ENCODE results near the gene UGT1A1.

Gene UGT1A1

GRCh38 chr2:233816771-233817170, 56.7 kb downstream of the UGT1A1 start:
- no peak for DNase-seq (ENCODE audit: low read depth)
- no peak overlapping the region for H3K4me3 ChIP-seq (ENCODE audit: low read depth, low read length)
- TF ChIP-seq CTCF (IDR thresholded peaks at IDR 0.05; ENCODE audit: control insufficient read depth, extremely low read depth, insufficient read depth), result no peak

DNA sequence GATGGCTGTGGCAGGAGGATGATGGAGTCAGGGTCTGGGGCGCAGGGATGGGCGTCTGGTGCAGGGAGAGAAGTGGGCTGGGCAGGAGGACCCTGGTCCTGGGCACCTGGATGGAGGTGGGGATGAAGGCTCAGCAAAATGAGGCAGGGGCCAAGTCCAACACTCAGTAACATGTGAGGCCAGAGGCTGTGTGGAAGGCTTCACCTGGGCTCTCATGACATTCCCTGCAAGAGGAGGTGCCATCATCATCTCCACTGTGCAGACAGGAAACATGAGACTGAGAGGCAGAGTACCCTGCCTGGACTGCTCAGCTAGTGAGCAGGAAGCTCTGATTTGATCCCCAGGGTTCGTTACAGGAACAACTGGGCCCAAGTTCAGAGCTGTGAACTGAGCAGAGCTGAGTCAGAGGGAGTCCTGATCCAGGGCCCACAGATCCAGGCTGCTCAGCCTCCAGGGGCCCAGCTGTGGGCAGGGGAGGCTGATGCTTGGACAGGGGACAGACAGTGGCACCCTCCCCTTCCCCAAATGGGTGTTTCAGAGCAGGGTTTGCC, 57.4 kb downstream of the UGT1A1 start:
- no peak for DNase-seq (ENCODE audit: low read depth)
- TF ChIP-seq CTCF (IDR thresholded peaks at IDR 0.05; ENCODE audit: control insufficient read depth, extremely low read depth, insufficient read depth), result no peak
- H3K4me3 ChIP-seq (ENCODE audit: low read depth, low read length), result no peak overlapping the region

DNA sequence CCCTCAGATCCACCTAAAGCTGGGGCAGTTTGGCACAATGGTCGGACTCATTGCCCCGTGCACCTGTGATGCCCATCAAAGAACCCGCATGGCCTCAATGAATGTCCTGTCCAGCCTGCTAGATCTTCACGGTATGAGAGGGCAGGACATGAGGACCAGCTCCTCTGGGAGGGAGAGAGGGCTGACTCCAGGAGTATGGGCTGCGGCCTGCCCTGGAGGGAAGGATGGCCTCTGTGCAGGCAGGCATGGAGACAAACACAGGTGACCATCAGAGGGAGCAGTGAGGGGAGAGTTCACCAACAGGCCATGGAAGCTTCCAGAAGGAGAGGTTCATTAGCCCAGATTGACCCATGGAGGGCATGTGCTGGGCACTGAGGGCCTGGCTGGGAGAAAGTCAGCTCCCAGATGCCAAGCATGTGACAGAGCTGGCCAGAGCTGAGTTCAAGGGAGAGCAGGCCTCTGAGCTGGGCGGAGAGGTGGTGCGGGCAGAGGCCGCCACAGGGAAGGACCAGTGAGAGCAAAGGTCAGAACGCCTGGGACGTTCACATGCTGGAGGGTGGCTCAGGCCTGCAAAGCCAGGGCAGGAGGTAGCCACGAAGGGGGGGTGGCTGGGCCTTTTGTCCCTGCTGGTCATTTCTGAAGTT, 58.0 kb downstream of the UGT1A1 start:
- no peak overlapping the region for H3K4me3 ChIP-seq (ENCODE audit: low read depth, low read length)
- TF ChIP-seq CTCF (IDR thresholded peaks at IDR 0.05; ENCODE audit: control insufficient read depth, extremely low read depth, insufficient read depth), result no peak
- no peak for DNase-seq (ENCODE audit: low read depth)

DNA sequence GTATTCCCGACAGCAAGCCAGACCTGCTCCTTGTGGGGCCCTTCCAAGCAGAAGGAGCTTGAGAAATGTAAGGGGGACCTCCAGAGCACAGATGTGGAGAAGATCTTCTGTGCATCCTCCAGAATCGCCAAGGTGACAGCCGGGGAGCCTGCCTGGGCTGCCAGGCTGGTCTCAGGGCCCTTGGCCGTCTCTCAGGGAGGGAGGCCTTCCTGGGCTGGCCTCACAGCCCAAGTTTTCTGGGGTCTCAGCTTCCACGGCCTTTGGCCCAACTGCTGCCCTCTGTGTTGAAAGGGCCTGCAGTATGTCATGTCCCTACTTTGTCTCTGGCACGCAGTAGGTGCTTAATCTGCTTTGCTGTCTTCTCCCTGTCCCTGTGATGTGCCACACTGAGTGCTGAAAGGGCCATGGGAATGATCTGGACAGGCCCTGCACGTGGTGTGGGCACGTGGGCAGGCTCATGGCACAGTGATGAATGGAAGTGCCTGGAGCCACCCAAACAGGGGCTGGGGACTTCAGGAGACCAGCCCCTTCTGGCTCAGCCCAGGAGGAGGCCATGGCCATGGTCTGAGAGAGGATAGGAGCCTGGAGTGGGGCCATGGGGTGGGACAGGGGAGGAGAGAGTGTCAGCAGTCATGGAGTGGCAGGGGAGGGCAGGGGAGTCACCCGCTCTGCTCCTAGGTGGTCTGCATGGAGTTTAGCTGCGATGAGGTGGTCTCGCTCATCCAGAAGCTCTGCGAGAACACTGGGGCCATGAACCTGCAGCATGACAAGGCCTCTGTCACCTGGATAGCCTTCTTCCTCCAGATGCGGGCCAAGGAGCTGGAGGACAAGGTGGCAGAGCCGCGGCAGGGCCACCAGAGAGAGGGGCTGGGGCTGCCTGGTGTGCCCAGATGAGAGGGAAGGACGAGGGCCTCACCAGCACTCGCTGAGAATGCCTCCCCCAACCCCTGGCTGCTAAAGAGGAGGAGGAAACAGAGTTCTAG, 58.9 kb downstream of the UGT1A1 start:
- TF ChIP-seq CTCF (IDR thresholded peaks at IDR 0.05; ENCODE audit: control insufficient read depth, extremely low read depth, insufficient read depth), result no peak
- no peak for DNase-seq (ENCODE audit: low read depth)
- H3K4me3 ChIP-seq (ENCODE audit: low read depth, low read length), result no peak overlapping the region

- DNase-seq (ENCODE audit: low read depth), result no peak
- no peak overlapping the region for H3K4me3 ChIP-seq (ENCODE audit: low read depth, low read length)
- TF ChIP-seq CTCF (IDR thresholded peaks at IDR 0.05; ENCODE audit: control insufficient read depth, extremely low read depth, insufficient read depth), result no peak
Observed at GRCh38 chr2:233819884-233820773, 60.1 kb downstream of the UGT1A1 start.

- no peak for TF ChIP-seq CTCF (IDR thresholded peaks at IDR 0.05; ENCODE audit: control insufficient read depth, extremely low read depth, insufficient read depth)
- no peak overlapping the region for H3K4me3 ChIP-seq (ENCODE audit: low read depth, low read length)
- no peak for DNase-seq (ENCODE audit: low read depth)
Observed at GRCh38 chr2:233820774-233821105, 60.7 kb downstream of the UGT1A1 start.
